Calu3 (cell line): ENCODE data around the gene KIF16B. TPM values are rescaled to one million over a fixed set of nuclear protein-coding genes. Genes with fewer than 3 reads are reported as not detected.

Experiments used
- BruUV-seq: library from RNA; stranded (reverse); fragments of 400-500 nt; replicated peaks from 2 replicates; lab custom pipeline; 2021; lab: Mats Ljungman, UMichigan
- CTCF ChIA-PET: fragments of 300-600 bp; sonication (Branson Sonifier 250); formaldehyde crosslinking; loops from one replicate; lab custom pipeline; 2022; ENCODE audit warnings: antibody characterized with exemption; lab: Charles Lee
- DNase-seq: peaks from one replicate; pipeline ENCODE4 v3.0.0; 2022
- H3K27ac Mint-ChIP-seq: one replicate; pipeline ENCODE4 v1.8.0; 2022; ENCODE audit warnings: mixed read lengths; ENCODE audit not compliant: unreplicated experiment
- H3K27me3 Mint-ChIP-seq: one replicate; pipeline ENCODE4 v1.8.0; 2022; ENCODE audit warnings: mixed read lengths; ENCODE audit not compliant: unreplicated experiment
- H3K36me3 Mint-ChIP-seq: one replicate; pipeline ENCODE4 v1.8.0; 2022; ENCODE audit warnings: mild to moderate bottlenecking, moderate library complexity, mixed read lengths; ENCODE audit not compliant: insufficient read depth, unreplicated experiment
- H3K4me1 Mint-ChIP-seq: one replicate; pipeline ENCODE4 v1.8.0; 2022; ENCODE audit warnings: mild to moderate bottlenecking, low read depth, mixed read lengths; ENCODE audit not compliant: unreplicated experiment
- H3K4me3 Mint-ChIP-seq: one replicate; pipeline ENCODE4 v1.8.0; 2022; ENCODE audit warnings: mild to moderate bottlenecking, low read depth, moderate library complexity, mixed read lengths; ENCODE audit not compliant: unreplicated experiment
- H3K9me3 Mint-ChIP-seq: one replicate; pipeline ENCODE4 v1.8.0; 2022; ENCODE audit warnings: low read depth, mixed read lengths; ENCODE audit not compliant: unreplicated experiment
- intact Hi-C: fragments of 100-400 bp; cut with micrococcal nuclease; formaldehyde crosslinking; loops from one replicate; pipeline ENCODE4 v1.10.0; 2022; ENCODE audit not compliant: unreplicated experiment
- total RNA-seq: library from RNA; stranded (reverse); gene quantifications from 2 replicates; pipeline ENCODE4 v1.2.3, GENCODE V29; 2022
- TF ChIP-seq, protein P1 (sequence below): fragments of 200-600 bp; IDR thresholded peaks from one replicate; pipeline ENCODE4 v1.8.0; 2022; ENCODE audit warnings: antibody characterized with exemption; ENCODE audit not compliant: unreplicated experiment

KIF16B gene
- total RNA-seq, 1 experiment from 2014 or later = 4.3 TPM

DNA sequence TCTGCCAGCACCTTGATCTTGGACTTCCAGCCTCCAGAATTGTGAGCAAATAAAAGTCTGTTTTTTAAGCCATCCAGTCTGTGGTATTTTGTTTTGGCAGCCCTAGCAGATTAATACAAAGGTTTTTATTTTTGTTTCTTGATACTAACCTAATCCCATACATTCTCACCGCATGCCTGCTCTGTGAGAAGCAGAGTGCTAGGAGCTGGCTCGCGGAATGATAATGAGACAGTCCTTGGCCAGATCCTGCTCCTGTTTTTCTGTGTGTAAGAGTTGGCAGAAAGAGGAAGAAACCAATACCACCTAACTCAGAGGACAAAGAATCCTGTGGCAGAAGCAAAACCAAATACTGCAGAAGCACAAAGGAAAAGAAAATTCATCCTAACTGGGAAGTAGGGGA lies 82.6 kb downstream of the KIF16B start:
- H3K27me3 Mint-ChIP-seq = no peaks in the 10 kb centered on the region
- H3K27ac Mint-ChIP-seq = no peak overlapping the region
- DNase-seq = no peak
- H3K9me3 Mint-ChIP-seq = no peaks in the 10 kb centered on the region
- TF ChIP-seq, protein P1, sequence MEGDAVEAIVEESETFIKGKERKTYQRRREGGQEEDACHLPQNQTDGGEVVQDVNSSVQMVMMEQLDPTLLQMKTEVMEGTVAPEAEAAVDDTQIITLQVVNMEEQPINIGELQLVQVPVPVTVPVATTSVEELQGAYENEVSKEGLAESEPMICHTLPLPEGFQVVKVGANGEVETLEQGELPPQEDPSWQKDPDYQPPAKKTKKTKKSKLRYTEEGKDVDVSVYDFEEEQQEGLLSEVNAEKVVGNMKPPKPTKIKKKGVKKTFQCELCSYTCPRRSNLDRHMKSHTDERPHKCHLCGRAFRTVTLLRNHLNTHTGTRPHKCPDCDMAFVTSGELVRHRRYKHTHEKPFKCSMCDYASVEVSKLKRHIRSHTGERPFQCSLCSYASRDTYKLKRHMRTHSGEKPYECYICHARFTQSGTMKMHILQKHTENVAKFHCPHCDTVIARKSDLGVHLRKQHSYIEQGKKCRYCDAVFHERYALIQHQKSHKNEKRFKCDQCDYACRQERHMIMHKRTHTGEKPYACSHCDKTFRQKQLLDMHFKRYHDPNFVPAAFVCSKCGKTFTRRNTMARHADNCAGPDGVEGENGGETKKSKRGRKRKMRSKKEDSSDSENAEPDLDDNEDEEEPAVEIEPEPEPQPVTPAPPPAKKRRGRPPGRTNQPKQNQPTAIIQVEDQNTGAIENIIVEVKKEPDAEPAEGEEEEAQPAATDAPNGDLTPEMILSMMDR = no peak
- intact Hi-C loops = no loop called here
- CTCF ChIA-PET = no interaction called here
- BruUV-seq = no TSS peak
- no peaks in the 10 kb centered on the region for H3K4me1 Mint-ChIP-seq
- H3K36me3 Mint-ChIP-seq = no peaks in the 10 kb centered on the region
- H3K4me3 Mint-ChIP-seq = no peak overlapping the region

DNA sequence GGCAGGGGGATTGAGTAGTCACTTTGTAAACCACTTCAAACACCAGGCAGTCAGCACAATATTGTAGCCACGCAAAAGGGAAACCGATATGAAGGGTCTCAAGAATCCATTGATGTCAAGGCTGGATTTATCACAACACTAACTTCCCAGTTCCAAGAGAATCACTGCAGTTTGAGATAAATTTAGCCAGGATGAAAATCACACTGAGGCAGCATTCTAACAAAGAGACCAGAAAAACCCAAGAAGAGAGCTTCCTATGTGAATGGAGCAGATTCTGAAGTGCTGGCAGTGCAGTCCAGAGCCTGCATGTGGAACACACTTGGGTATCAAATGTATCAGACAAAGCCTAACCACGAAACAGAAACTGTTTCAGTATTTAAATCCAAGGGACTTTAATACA lies 84.6 kb downstream of the KIF16B start:
- Mint-ChIP-seq H3K4me1 (no peaks in the 10 kb centered on the region), H3K27ac (no peak overlapping the region)

GRCh38 chr20:16488086-16488485 lies 85.2 kb downstream of the KIF16B start:
- CTCF ChIA-PET = no interaction called here
- no peak for DNase-seq
- Mint-ChIP-seq H3K27ac (no peak overlapping the region), H3K4me1 (no peaks in the 10 kb centered on the region), H3K36me3 (no peaks in the 10 kb centered on the region), H3K9me3 (no peaks in the 10 kb centered on the region), H3K27me3 (no peaks in the 10 kb centered on the region), H3K4me3 (no peak overlapping the region)
- TF ChIP-seq, protein P1 = no peak
- no TSS peak for BruUV-seq
- intact Hi-C loops = no loop called here

More for the DNA sequence above, 84.6 kb downstream of the KIF16B start:
- intact Hi-C loops = no loop called here
- CTCF ChIA-PET = no interaction called here
- H3K4me3 Mint-ChIP-seq = no peak overlapping the region
- no TSS peak for BruUV-seq
- no peaks in the 10 kb centered on the region for H3K36me3 Mint-ChIP-seq
- TF ChIP-seq, protein P1 = no peak
- H3K9me3 Mint-ChIP-seq = no peaks in the 10 kb centered on the region
- no peaks in the 10 kb centered on the region for H3K27me3 Mint-ChIP-seq
- DNase-seq = no peak

- no TSS peak for BruUV-seq
- H3K27ac Mint-ChIP-seq = no peak overlapping the region
- no peaks in the 10 kb centered on the region for H3K27me3 Mint-ChIP-seq
- no peaks in the 10 kb centered on the region for H3K9me3 Mint-ChIP-seq
- H3K36me3 Mint-ChIP-seq = no peaks in the 10 kb centered on the region
- TF ChIP-seq, protein P1 = no peak
- H3K4me3 Mint-ChIP-seq = no peak overlapping the region
- no peaks in the 10 kb centered on the region for H3K4me1 Mint-ChIP-seq
- no peak for DNase-seq
- CTCF ChIA-PET = no interaction called here
- intact Hi-C loops = no loop called here
Observed at GRCh38 chr20:16486532-16486931, 86.7 kb downstream of the KIF16B start.
